HCT116 (cell line): ENCODE data around the gene SLFN12. TPM values are rescaled to one million over a fixed set of nuclear protein-coding genes. Genes with fewer than 3 reads are reported as not detected.
"Not testable (repeated sequence)": the region's sequence is repeated elsewhere in the genome, so short reads cannot be mapped to it uniquely, and the experiment has no call there.

Experiments used
- ATAC-seq: fragments of 200-7000 bp; cut with Tn5 transposase; 2 replicates; pipeline ENCODE4 v1.9.1; 2020; ENCODE audit warnings: mild to moderate bottlenecking, moderate library complexity
- BruUV-seq: library from RNA; stranded (reverse); fragments of 400-500 nt; replicated peaks from 2 replicates; lab custom pipeline; 2021; lab: Mats Ljungman, UMichigan
- CTCF ChIA-PET: fragments of 300-600 bp; sonication (Branson Sonifier 250); formaldehyde crosslinking; loops from one replicate; lab custom pipeline; 2021; ENCODE audit warnings: antibody characterized with exemption; lab: Charles Lee
- POLR2A ChIA-PET: fragments of 300-600, 350-600 bp; sonication (Branson Sonifier 250); formaldehyde crosslinking; loops from one replicate; lab custom pipeline; 2021; ENCODE audit warnings: antibody characterized with exemption; lab: Charles Lee
- RAD21 ChIA-PET, 2 experiments: fragments of 300-600 bp; sonication (Branson Sonifier 250); formaldehyde crosslinking; loops; one replicate each; lab custom pipeline; 2023; ENCODE audit warnings: low total read pairs in 2 of 2; ENCODE audit not compliant: uncharacterized antibody in 2 of 2, unreplicated experiment in 2 of 2, low non-redundant PET in 1 of 2; lab: Charles Lee
- DNase-seq: peaks from one replicate; pipeline ENCODE4 v3.0.0-alpha.2; 2010; ENCODE audit warnings: low read depth, low spot score
- H2AFZ ChIP-seq: fragments of 200-600 bp; shearing (Covaris generic), sonication (generic); 2 replicates; pipeline ENCODE4 v1.6.1; 2017; ENCODE audit warnings: low read depth, mixed run types, mixed read lengths, antibody characterized with exemption, low read length; ENCODE audit not compliant: poor library complexity, severe bottlenecking
- H3K27ac ChIP-seq: 2 replicates; pipeline ENCODE4 v1.5.1; 2012; ENCODE audit warnings: low read depth, low read length
- H3K27me3 ChIP-seq: fragments of 200-600 bp; sonication (generic); 2 replicates; pipeline ENCODE4 v1.6.1; 2016; ENCODE audit warnings: mixed run types, low read length, mixed read lengths; ENCODE audit not compliant: insufficient read depth
- H3K36me3 ChIP-seq, 2 experiments: fragments of 200-500 bp in 1 of 2; fragments of 200-600 bp in 1 of 2; sonication (Bioruptor generic) in 1 of 2; sonication (generic) in 1 of 2; 2 replicates each; pipeline versions ENCODE4 v1.5.1 to v1.6.1; 2014 to 2016; ENCODE audit warnings: low read length in 2 of 2, inconsistent platforms in 1 of 2, mixed read lengths in 1 of 2, mixed run types in 1 of 2; ENCODE audit not compliant: insufficient read depth in 2 of 2, control insufficient read depth in 1 of 2
- H3K4me1 ChIP-seq, 2 experiments: fragments of 200-600 bp in 1 of 2; sonication (generic) in 1 of 2; 2 replicates each; pipeline versions ENCODE4 v1.5.1 to v1.6.1; 2012 to 2017; ENCODE audit warnings: low read length in 2 of 2, inconsistent platforms in 1 of 2, mild to moderate bottlenecking in 1 of 2, mixed read lengths in 1 of 2, mixed run types in 1 of 2, moderate library complexity in 1 of 2; ENCODE audit not compliant: insufficient read depth in 2 of 2, control insufficient read depth in 1 of 2
- H3K4me2 ChIP-seq: fragments of 200-600 bp; sonication (generic); 2 replicates; pipeline ENCODE4 v1.6.1; 2017; ENCODE audit warnings: mixed run types, low read length, mixed read lengths
- H3K4me3 ChIP-seq, 2 experiments: fragments of 200-600 bp in 1 of 2; sonication (generic) in 1 of 2; replicated peaks in 1 of 2; 2 replicates each; pipeline ENCODE4 v1.5.1; 2011 to 2016; ENCODE audit warnings: low read length in 2 of 2, control low read depth in 1 of 2, low read depth in 1 of 2, mild to moderate bottlenecking in 1 of 2, mixed read lengths in 1 of 2, mixed run types in 1 of 2
- H3K79me2 ChIP-seq: fragments of 200-600 bp; sonication (generic); 2 replicates; pipeline ENCODE4 v1.6.1; 2017; ENCODE audit warnings: mild to moderate bottlenecking, mixed run types, low read length, moderate library complexity, mixed read lengths; ENCODE audit not compliant: insufficient read depth
- H3K9ac ChIP-seq: fragments of 200-600 bp; sonication (generic); 2 replicates; pipeline ENCODE4 v1.6.1; 2016; ENCODE audit warnings: low read length, mixed read lengths
- H3K9me2 ChIP-seq: fragments of 200-600 bp; sonication (generic), shearing (Covaris generic); 2 replicates; pipeline ENCODE4 v1.6.1; 2017; ENCODE audit warnings: mixed run types, mild to moderate bottlenecking, moderate library complexity; ENCODE audit not compliant: insufficient read depth
- H3K9me3 ChIP-seq, 2 experiments: fragments of 200-500 bp in 1 of 2; fragments of 200-600 bp in 1 of 2; sonication (Bioruptor generic) in 1 of 2; sonication (generic) in 1 of 2; 2 replicates each; pipeline ENCODE4 v1.6.1; 2014 to 2017; ENCODE audit warnings: low read length in 2 of 2, mixed read lengths in 2 of 2, inconsistent platforms in 1 of 2, low read depth in 1 of 2, mild to moderate bottlenecking in 1 of 2, mixed run types in 1 of 2, moderate library complexity in 1 of 2; ENCODE audit not compliant: control insufficient read depth in 1 of 2, insufficient read depth in 1 of 2
- H4K20me1 ChIP-seq: fragments of 200-600 bp; sonication (generic), shearing (Covaris generic); 2 replicates; pipeline ENCODE4 v1.6.1; 2017; ENCODE audit warnings: mixed run types, mild to moderate bottlenecking, moderate library complexity; ENCODE audit not compliant: insufficient read depth
- EGR1 ChIP-seq: IDR thresholded peaks from 2 replicates; pipeline ENCODE4 v1.6.1; 2012; ENCODE audit warnings: low read depth
- ELF1 ChIP-seq: IDR thresholded peaks from 2 replicates; pipeline ENCODE4 v1.6.1; 2012; ENCODE audit warnings: low read depth, borderline replicate concordance
- POLR2AphosphoS5 ChIP-seq: IDR thresholded peaks from 2 replicates; pipeline ENCODE4 v1.6.1; 2011; ENCODE audit warnings: mild to moderate bottlenecking, low read depth, low read length, moderate library complexity
- RAD21 ChIP-seq: IDR thresholded peaks from 2 replicates; pipeline ENCODE4 v1.6.1; 2012; ENCODE audit warnings: low read depth, mild to moderate bottlenecking
- REST ChIP-seq: IDR thresholded peaks from 2 replicates; pipeline ENCODE4 v1.6.1; 2012; ENCODE audit warnings: low read depth
- SIN3A ChIP-seq: IDR thresholded peaks from 2 replicates; pipeline ENCODE4 v1.6.1; 2012; ENCODE audit warnings: low read depth
- SRF ChIP-seq: IDR thresholded peaks from 2 replicates; pipeline ENCODE4 v1.6.1; 2012; ENCODE audit warnings: low read depth
- TCF7L2 ChIP-seq: IDR thresholded peaks from 2 replicates; pipeline ENCODE4 v1.7.0; 2011; ENCODE audit warnings: borderline replicate concordance, inconsistent platforms; ENCODE audit not compliant: insufficient read depth, insufficient read length; ENCODE audit errors: extremely low read depth
- ZNF274 ChIP-seq: fragments of 200-500 bp; sonication (Bioruptor generic); IDR thresholded peaks from 2 replicates; pipeline ENCODE4 v1.6.1; 2014; ENCODE audit warnings: mild to moderate bottlenecking, low read depth, low read length, inconsistent platforms
- intact Hi-C: fragments of 100-400 bp; cut with micrococcal nuclease; formaldehyde crosslinking; loops from 2 replicates; pipeline ENCODE4 v1.10.0; 2022
- total RNA-seq: library from RNA; stranded (reverse); gene quantifications from one replicate; pipeline ENCODE4 v1.2.1, GENCODE V29; 2021; ENCODE audit not compliant: unreplicated experiment

The SLFN12 gene
- total RNA-seq, 1 experiment from 2014 or later, result not detected

GRCh38 chr17:35404360-35404759, 27.9 kb downstream of the SLFN12 start:
- Histone ChIP-seq H3K4me3 (no peak overlapping the region), H2AFZ (no peak overlapping the region), H3K79me2 (no peaks in the 10 kb centered on the region), H4K20me1 (no peaks in the 10 kb centered on the region), H3K9ac (no peak overlapping the region), H3K4me1 (no peaks in the 10 kb centered on the region), H3K36me3 (no peaks in the 10 kb centered on the region), H3K27me3 (peaks cover 10% of the 10 kb centered on the region; the same call in 1 of the 2 replicates), H3K9me3 (no peaks in the 10 kb centered on the region), H3K9me2 (no peaks in the 10 kb centered on the region)
- intact Hi-C loops, result no loop called here
- CTCF ChIA-PET, result no interaction called here
- no TSS peak for BruUV-seq
- no peak for DNase-seq
- RAD21 ChIA-PET, result no interaction called here
- no peak for TF ChIP-seq SRF
- TF ChIP-seq POLR2AphosphoS5, result no peak
- no peak for TF ChIP-seq ZNF274
- no peak for TF ChIP-seq RAD21
- no peak for TF ChIP-seq REST
- no peak for TF ChIP-seq TCF7L2
- no peak for TF ChIP-seq ELF1
- TF ChIP-seq SIN3A, result no peak
- no peak for TF ChIP-seq EGR1
- TF ChIP-seq, all 23 proteins: peak for 0
- Histone ChIP-seq H3K4me2 (no peak overlapping the region), H3K27ac (no peak overlapping the region)
- POLR2A ChIA-PET, result no interaction called here
- ATAC-seq, result no peak

- H3K4me2 ChIP-seq, H3K9me2 ChIP-seq, H3K4me3 ChIP-seq, POLR2A ChIA-PET, BruUV-seq, RAD21 ChIA-PET, H3K79me2 ChIP-seq, H3K36me3 ChIP-seq, H3K9me3 ChIP-seq, H2AFZ ChIP-seq, H4K20me1 ChIP-seq, CTCF ChIA-PET, H3K27ac ChIP-seq, H3K9ac ChIP-seq, DNase-seq, ATAC-seq, H3K4me1 ChIP-seq, intact Hi-C loops: not testable (repeated sequence)
- peaks cover 17% of the 10 kb centered on the region; the same call in 1 of the 2 replicates for H3K27me3 ChIP-seq
Observed at GRCh38 chr17:35393783-35394182, 38.5 kb downstream of the SLFN12 start.
